ENCODE results near the gene ANKRD12.

GRCh38 chr18:9221040-9221439 is 84.5 kb downstream of the ANKRD12 start:
- no peak for TF ChIP-seq CTCF (conservative IDR thresholded peaks at IDR 0.05; ENCODE audit: low read depth, low read length)
- no peak for TF ChIP-seq RCOR1 (IDR thresholded peaks at IDR 0.05; ENCODE audit: insufficient replicate concordance, low read length)
- TF ChIP-seq POLR2A (IDR thresholded peaks at IDR 0.05; ENCODE audit: low read depth, low read length), result no peak
